Measurements from ENCODE around the gene HIPK1. TPM values are rescaled to one million over a fixed set of nuclear protein-coding genes. Genes with fewer than 3 reads are reported as not detected.

Gene HIPK1
- total RNA-seq, 1 experiment from 2014 or later = 40.1 TPM

GRCh38 chr1:113913312-113913668, 15.8 kb upstream of the HIPK1 start:
- ATAC-seq (no peak), DNase-seq (ENCODE audit: low read depth, low spot score) (no peak)

GRCh38 chr1:113913887-113914664, 15.0 kb upstream of the HIPK1 start:
- no TSS peak for BruUV-seq (replicated peaks)
- H3K27me3 ChIP-seq (ENCODE audit: insufficient read depth, low read length) = no peaks in the 10 kb centered on the region
- intact Hi-C loops (cut with micrococcal nuclease) = no loop called here
- no peak overlapping the region for H3K27ac ChIP-seq (ENCODE audit: low read depth, low read length)
- POLR2A ChIA-PET = no interaction called here
- no peak overlapping the region for H2AFZ ChIP-seq (ENCODE audit: low read depth, low read length, poor library complexity, severe bottlenecking)
- H3K4me1 ChIP-seq (ENCODE audit: control insufficient read depth in 1 of 2, insufficient read depth in 2 of 2, low read length in 2 of 2) = no peaks in the 10 kb centered on the region
- H3K9me2 ChIP-seq (ENCODE audit: insufficient read depth) = no peaks in the 10 kb centered on the region
- RAD21 ChIA-PET (ENCODE audit: low non-redundant PET in 1 of 2, low total read pairs in 2 of 2, uncharacterized antibody in 2 of 2, unreplicated experiment in 2 of 2) = no interaction called here
- no peaks in the 10 kb centered on the region for H4K20me1 ChIP-seq (ENCODE audit: insufficient read depth)
- peaks cover 11 to 16% of the 10 kb centered on the region in 2 experiments; a peak in 3 of 4 replicates for H3K36me3 ChIP-seq (ENCODE audit: control insufficient read depth in 1 of 2, insufficient read depth in 2 of 2, low read length in 2 of 2)
- H3K4me3 ChIP-seq (replicated peaks in 1 of 2; ENCODE audit: low read depth in 1 of 2, low read length in 2 of 2) = no peak overlapping the region
- H3K4me2 ChIP-seq (ENCODE audit: low read length) = no peak overlapping the region
- ATAC-seq (no peak), DNase-seq (ENCODE audit: low read depth, low spot score) (no peak)
- TF ChIP-seq TCF7L2 (IDR thresholded peaks at IDR 0.05; ENCODE audit: borderline replicate concordance, extremely low read depth, insufficient read depth, insufficient read length) (no peak), POLR2A (IDR thresholded peaks at IDR 0.05; ENCODE audit: borderline replicate concordance, extremely low read depth, insufficient read depth, insufficient read length) (no peak), SP1 (IDR thresholded peaks at IDR 0.05; ENCODE audit: low read depth) (no peak), ZFX (IDR thresholded peaks at IDR 0.05) (no peak), CBX3 (IDR thresholded peaks at IDR 0.05; ENCODE audit: low read depth) (no peak), YY1 (IDR thresholded peaks at IDR 0.05; ENCODE audit: extremely low read depth, insufficient replicate concordance, low read depth, low read length) (no peak), CEBPB (IDR thresholded peaks at IDR 0.05; ENCODE audit: low read depth) (no peak), ELF1 (IDR thresholded peaks at IDR 0.05; ENCODE audit: borderline replicate concordance, low read depth) (no peak)
- no peaks in the 10 kb centered on the region for H3K9me3 ChIP-seq (ENCODE audit: control insufficient read depth in 1 of 2, insufficient read depth in 1 of 2, low read depth in 1 of 2, low read length in 2 of 2)
- H3K9ac ChIP-seq (ENCODE audit: low read length) = no peak overlapping the region
- CTCF ChIA-PET = no interaction called here
- H3K79me2 ChIP-seq (ENCODE audit: insufficient read depth, low read length) = no peaks in the 10 kb centered on the region

More at GRCh38 chr1:113913312-113913668, 15.8 kb upstream of the HIPK1 start:
- intact Hi-C loops (cut with micrococcal nuclease) = no loop called here
- POLR2A ChIA-PET = no interaction called here
- no TSS peak for BruUV-seq (replicated peaks)
- H3K27ac ChIP-seq (ENCODE audit: low read depth, low read length) = no peak overlapping the region
- no peaks in the 10 kb centered on the region for H3K4me1 ChIP-seq (ENCODE audit: control insufficient read depth in 1 of 2, insufficient read depth in 2 of 2, low read length in 2 of 2)
- H3K79me2 ChIP-seq (ENCODE audit: insufficient read depth, low read length) = no peaks in the 10 kb centered on the region
- RAD21 ChIA-PET (ENCODE audit: low non-redundant PET in 1 of 2, low total read pairs in 2 of 2, uncharacterized antibody in 2 of 2, unreplicated experiment in 2 of 2) = no interaction called here
- H3K4me2 ChIP-seq (ENCODE audit: low read length) = no peak overlapping the region
- no peaks in the 10 kb centered on the region for H3K9me2 ChIP-seq (ENCODE audit: insufficient read depth)
- no peaks in the 10 kb centered on the region for H4K20me1 ChIP-seq (ENCODE audit: insufficient read depth)
- TF ChIP-seq JUND (IDR thresholded peaks at IDR 0.05) (no peak), ZFX (IDR thresholded peaks at IDR 0.05) (no peak), YY1 (IDR thresholded peaks at IDR 0.05; ENCODE audit: extremely low read depth, insufficient replicate concordance, low read depth, low read length) (no peak), CBX3 (IDR thresholded peaks at IDR 0.05; ENCODE audit: low read depth) (no peak), MAX (IDR thresholded peaks at IDR 0.05) (no peak), FOSL1 (IDR thresholded peaks at IDR 0.05; ENCODE audit: low read depth) (no peak)
- H3K27me3 ChIP-seq (ENCODE audit: insufficient read depth, low read length) = no peaks in the 10 kb centered on the region
- H3K9ac ChIP-seq (ENCODE audit: low read length) = no peak overlapping the region
- H3K36me3 ChIP-seq (ENCODE audit: control insufficient read depth in 1 of 2, insufficient read depth in 2 of 2, low read length in 2 of 2) = peaks cover 12 to 16% of the 10 kb centered on the region in 2 experiments; a peak in 3 of 4 replicates
- CTCF ChIA-PET = no interaction called here
- H3K4me3 ChIP-seq (replicated peaks in 1 of 2; ENCODE audit: low read depth in 1 of 2, low read length in 2 of 2) = no peak overlapping the region
- H3K9me3 ChIP-seq (ENCODE audit: control insufficient read depth in 1 of 2, insufficient read depth in 1 of 2, low read depth in 1 of 2, low read length in 2 of 2) = no peaks in the 10 kb centered on the region
- H2AFZ ChIP-seq (ENCODE audit: low read depth, low read length, poor library complexity, severe bottlenecking) = no peak overlapping the region
